ENCODE measurements around the gene HKDC1. TPM values are rescaled to one million over a fixed set of nuclear protein-coding genes. Genes with fewer than 3 reads are reported as not detected.
A peak's percentile ranks its signal among the peaks of the same experiment; 100 is the strongest.

HKDC1 gene
- total RNA-seq, 1 experiment from 2014 or later = 0.50 TPM

DNA sequence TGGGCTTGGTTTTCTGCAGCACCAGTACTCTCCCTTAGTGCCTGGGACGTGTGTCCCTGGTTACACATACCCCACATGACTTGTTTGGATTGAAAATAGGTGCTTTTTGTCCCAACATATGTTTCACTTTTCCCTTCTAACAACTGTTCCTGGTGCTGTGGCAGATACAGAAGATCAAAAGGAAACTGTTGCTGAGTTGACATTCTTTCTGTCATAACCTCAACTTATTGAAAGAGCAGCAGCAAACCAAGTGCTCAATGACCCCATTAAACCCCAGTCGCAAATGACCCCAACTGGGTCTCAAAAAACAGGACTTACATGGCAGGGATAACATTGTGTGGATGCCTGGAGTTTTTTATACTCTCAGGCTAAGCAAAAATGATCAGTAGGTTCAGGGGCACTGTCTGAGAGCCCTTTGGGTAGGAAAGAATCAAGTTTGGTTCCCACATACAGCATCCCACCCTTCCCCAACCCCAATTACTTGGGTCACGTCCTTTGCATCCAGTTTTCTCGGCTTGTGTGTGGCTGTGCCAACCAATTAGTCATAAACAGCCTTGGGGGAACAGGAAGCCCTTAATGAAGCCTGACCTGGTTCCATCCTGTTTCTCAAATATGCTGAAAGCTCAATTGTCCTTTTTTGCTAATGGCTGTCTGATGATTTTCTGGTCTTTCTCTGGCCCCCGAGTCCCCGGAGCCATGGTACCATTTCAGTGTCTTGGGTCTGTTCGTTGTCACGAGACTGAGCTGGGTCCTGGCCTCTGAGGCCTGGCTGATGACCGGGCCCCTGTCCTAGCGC lies 4.9 kb downstream of the HKDC1 start:
- Histone ChIP-seq H3K9me3 (replicated peaks) (no peaks in the 10 kb centered on the region), H3K4me3 (no peak overlapping the region), H3K36me3 (no peaks in the 10 kb centered on the region), H3K27ac (no peak overlapping the region), H3K4me1 (replicated peaks) (0 out of 2 replicates have a peak, but pooled peaks cover 4% of the 10 kb centered on the region), H3K27me3 (replicated peaks) (no peaks in the 10 kb centered on the region)
- DNase-seq (ENCODE audit: low read depth in 1 of 2, low spot score in 2 of 2) = no peak

GRCh38 chr10:69225681-69226080 lies 5.5 kb downstream of the HKDC1 start:
- Histone ChIP-seq H3K4me3 (no peak overlapping the region), H3K4me1 (replicated peaks) (0 out of 2 replicates have a peak, but pooled peaks cover 4% of the 10 kb centered on the region), H3K9me3 (replicated peaks) (no peaks in the 10 kb centered on the region), H3K36me3 (no peaks in the 10 kb centered on the region), H3K27ac (no peak overlapping the region), H3K27me3 (replicated peaks) (no peaks in the 10 kb centered on the region)
- DNase-seq (ENCODE audit: low read depth in 1 of 2, low spot score in 2 of 2) = no peak

DNA sequence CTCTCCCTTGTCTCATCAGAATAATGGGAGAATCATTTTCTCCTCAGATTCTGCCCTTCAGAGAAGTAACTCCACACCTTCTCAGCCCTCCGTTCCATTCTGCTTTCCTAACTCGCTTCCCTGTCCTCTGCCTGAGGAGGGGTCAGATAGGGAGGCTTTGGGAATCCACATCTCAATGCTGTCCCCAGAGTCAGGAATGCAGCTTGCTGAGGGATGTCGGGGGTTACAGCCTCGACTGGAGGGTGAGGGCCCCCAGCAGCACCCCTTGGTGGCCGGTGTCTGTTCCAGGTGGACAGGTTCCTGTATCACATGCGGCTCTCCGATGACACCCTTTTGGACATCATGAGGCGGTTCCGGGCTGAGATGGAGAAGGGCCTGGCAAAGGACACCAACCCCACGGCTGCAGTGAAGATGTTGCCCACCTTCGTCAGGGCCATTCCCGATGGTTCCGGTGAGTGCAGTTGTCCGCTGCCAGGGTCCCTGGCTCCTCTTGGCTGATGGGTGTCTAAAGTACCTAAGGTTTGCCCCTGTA lies 6.9 kb downstream of the HKDC1 start:
- Histone ChIP-seq H3K4me3 (no peak overlapping the region), H3K4me1 (replicated peaks) (peaks cover 6% of the 10 kb centered on the region), H3K36me3 (no peaks in the 10 kb centered on the region), H3K27me3 (replicated peaks) (no peaks in the 10 kb centered on the region), H3K9me3 (replicated peaks) (no peaks in the 10 kb centered on the region), H3K27ac (no peak overlapping the region)
- DNase-seq (ENCODE audit: low read depth in 1 of 2, low spot score in 2 of 2) = no peak

- Histone ChIP-seq H3K27me3 (replicated peaks) (no peaks in the 10 kb centered on the region), H3K36me3 (no peaks in the 10 kb centered on the region), H3K4me1 (replicated peaks) (peaks cover 13% of the 10 kb centered on the region), H3K27ac (no peak overlapping the region), H3K9me3 (replicated peaks) (no peaks in the 10 kb centered on the region), H3K4me3 (no peak overlapping the region)
- no peak for DNase-seq (ENCODE audit: low read depth in 1 of 2, low spot score in 2 of 2)
Measured at GRCh38 chr10:69228151-69228550, 8.0 kb downstream of the HKDC1 start.

DNA sequence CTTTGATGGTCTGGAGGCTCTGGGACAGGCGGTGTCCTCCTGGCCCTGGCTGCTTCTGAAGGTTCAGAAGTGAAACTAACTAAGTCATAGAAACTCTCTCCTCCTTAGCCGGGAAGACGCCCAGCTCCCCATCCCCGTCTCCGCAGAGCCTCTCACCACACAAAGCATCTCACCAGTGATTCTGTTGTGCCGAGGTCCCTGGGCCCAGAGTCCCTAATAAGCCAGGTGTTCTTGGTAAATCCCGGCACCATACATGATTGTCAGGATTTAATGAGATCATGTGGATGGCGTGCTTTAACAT lies 9.4 kb downstream of the HKDC1 start:
- Histone ChIP-seq H3K9me3 (replicated peaks) (no peaks in the 10 kb centered on the region), H3K4me3 (no peak overlapping the region), H3K36me3 (no peaks in the 10 kb centered on the region), H3K4me1 (replicated peaks) (peaks cover 13% of the 10 kb centered on the region), H3K27me3 (replicated peaks) (no peaks in the 10 kb centered on the region), H3K27ac (no peak overlapping the region)
- DNase-seq (ENCODE audit: low read depth in 1 of 2, low spot score in 2 of 2) = no peak

DNA sequence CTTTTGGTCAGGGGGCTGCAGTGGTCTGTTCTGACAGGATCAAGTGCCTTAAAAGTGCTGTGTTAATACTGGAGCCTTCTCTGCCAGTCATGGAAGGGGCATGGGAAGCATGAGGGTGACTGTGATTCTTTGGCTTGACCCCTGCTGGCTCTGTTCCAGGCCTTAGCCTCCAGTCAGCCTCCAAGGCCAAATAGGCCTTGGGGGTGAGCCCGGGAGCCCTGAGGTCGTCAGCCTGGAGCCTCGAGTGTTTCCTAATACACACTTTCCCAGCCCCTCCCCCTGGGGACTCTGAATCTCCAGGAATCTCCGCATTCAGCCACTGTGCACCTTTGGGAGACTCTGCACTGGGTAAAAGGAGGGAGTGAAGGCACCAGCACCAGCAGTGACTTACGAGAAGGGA lies 10.0 kb downstream of the HKDC1 start:
- peaks cover 13% of the 10 kb centered on the region for H3K4me1 ChIP-seq (replicated peaks)
- no peak overlapping the region for H3K4me3 ChIP-seq
- H3K27ac ChIP-seq = no peak overlapping the region
- no peak for DNase-seq (ENCODE audit: low read depth in 1 of 2, low spot score in 2 of 2)
- no peaks in the 10 kb centered on the region for H3K27me3 ChIP-seq (replicated peaks)
- no peaks in the 10 kb centered on the region for H3K36me3 ChIP-seq
- H3K9me3 ChIP-seq (replicated peaks) = no peaks in the 10 kb centered on the region

DNA sequence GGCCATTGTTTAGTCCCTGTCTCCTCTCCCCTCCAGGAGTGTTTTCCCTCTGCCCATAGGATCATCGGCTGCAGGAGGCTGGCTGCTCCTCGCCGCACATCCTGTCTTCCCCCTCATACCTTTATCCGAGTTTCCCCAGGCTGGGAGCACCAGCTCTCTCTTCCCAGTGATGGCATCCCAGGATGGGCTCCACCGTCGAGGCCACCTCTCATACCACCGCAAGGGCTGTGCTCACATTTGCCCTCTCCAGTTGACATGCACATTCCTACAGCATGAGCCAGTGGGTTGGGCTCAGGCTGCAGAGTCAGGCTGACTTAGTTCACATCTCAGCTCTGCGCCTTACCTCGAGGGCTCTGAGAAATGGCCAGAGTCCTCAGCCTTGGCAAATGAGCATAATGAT lies 12.1 kb downstream of the HKDC1 start:
- no peak overlapping the region for H3K27ac ChIP-seq
- no peaks in the 10 kb centered on the region for H3K36me3 ChIP-seq
- H3K27me3 ChIP-seq (replicated peaks) = no peaks in the 10 kb centered on the region
- H3K9me3 ChIP-seq (replicated peaks) = no peaks in the 10 kb centered on the region
- H3K4me1 ChIP-seq (replicated peaks) = peaks cover 13% of the 10 kb centered on the region
- peak; percentile 56 to 80 for DNase-seq (ENCODE audit: low read depth in 1 of 2, low spot score in 2 of 2)
- no peak overlapping the region for H3K4me3 ChIP-seq

DNA sequence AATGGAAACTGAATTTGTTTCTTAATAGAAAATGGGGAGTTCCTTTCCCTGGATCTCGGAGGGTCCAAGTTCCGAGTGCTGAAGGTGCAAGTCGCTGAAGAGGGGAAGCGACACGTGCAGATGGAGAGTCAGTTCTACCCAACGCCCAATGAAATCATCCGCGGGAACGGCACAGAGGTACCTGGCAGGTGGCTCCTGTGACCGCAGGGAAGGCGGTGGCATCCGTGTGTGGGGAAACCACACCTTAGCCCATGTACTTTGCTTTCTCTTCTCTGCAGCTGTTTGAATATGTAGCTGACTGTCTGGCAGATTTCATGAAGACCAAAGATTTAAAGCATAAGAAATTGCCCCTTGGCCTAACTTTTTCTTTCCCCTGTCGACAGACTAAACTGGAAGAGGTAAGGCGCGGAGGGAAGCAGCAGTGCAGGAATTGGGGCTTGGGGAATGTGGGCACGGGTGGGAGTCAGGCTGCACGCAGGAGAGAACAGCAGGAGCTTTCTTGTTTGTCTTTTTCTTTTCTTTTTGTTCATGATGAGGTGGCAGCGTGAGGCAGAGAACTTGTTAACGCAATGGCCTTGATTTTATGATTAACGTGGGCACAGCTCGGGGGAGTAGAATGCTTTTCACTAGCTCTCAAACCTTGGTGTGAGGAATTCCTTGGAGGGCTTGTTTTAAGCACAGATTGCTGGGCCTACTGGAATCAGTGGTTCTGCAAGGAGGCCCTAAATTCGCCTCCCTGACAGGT lies 12.8 kb downstream of the HKDC1 start:
- Histone ChIP-seq H3K4me1 (replicated peaks) (peaks cover 16% of the 10 kb centered on the region), H3K27me3 (replicated peaks) (no peaks in the 10 kb centered on the region), H3K27ac (0 out of 2 replicates have a peak overlapping the region, but pooled peaks have one; percentile 8), H3K9me3 (replicated peaks) (no peaks in the 10 kb centered on the region), H3K4me3 (no peak overlapping the region), H3K36me3 (no peaks in the 10 kb centered on the region)
- DNase-seq (ENCODE audit: low read depth in 1 of 2, low spot score in 2 of 2) = no peak

- Histone ChIP-seq H3K9me3 (replicated peaks) (no peaks in the 10 kb centered on the region), H3K4me3 (no peak overlapping the region), H3K36me3 (no peaks in the 10 kb centered on the region), H3K4me1 (replicated peaks) (peaks cover 16% of the 10 kb centered on the region), H3K27me3 (replicated peaks) (no peaks in the 10 kb centered on the region), H3K27ac (no peak overlapping the region)
- DNase-seq (ENCODE audit: low read depth in 1 of 2, low spot score in 2 of 2) = no peak
Measured at GRCh38 chr10:69234447-69234846, 14.3 kb downstream of the HKDC1 start.

DNA sequence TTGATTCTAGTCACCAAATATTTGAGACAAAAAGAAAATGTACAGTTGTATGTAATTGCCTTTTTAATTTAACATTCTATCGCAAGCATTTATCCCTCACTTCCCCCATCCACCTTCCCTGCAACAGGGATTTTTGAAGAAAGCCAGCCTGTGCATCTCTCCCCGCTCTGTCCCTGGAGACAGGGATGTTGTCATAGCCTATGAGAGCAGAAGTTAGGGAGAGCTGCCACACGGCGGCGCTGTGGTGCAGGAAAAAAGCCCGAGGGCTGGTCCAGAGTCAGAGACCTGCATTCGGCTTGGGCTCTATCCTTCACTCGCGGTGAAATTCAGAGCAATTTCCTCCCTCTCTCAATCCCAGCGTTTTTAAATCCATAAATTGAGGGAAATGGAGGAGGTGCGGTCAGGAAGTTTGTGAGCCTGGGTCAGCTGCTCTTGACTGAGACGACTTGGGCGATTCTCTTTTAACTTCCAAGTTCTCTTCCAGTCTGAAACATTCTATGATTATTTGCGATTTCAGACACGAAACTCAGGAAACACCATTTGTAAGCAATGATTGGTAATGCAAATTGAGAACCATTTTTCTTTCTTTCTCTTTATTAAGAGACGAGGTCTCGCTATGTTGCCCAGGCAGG lies 17.5 kb downstream of the HKDC1 start:
- no peaks in the 10 kb centered on the region for H3K27me3 ChIP-seq (replicated peaks)

DNA sequence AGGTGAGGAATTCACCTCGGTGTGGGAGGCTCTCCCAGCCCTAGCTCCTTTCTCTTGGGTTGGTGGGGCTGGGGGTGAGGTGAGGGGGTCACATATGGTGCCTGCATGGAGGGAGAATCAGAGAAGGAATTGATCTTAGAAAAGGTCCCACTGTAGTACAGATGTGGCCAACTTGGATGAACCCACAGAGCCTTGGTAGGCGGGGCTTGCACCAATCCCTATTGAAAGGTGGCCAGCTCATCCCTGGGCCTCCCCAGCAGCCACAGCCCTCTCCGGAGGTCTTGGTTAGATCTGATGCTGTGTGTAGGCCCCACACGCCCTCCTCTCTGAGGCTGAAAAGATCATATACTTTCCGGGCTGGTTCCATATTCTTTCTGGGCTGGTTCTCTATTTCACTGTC lies 19.0 kb downstream of the HKDC1 start:
- Histone ChIP-seq H3K27me3 (replicated peaks) (no peaks in the 10 kb centered on the region), H3K27ac (no peak overlapping the region), H3K9me3 (replicated peaks) (no peaks in the 10 kb centered on the region), H3K4me3 (no peak overlapping the region), H3K36me3 (no peaks in the 10 kb centered on the region), H3K4me1 (replicated peaks) (peaks cover 17% of the 10 kb centered on the region)
- no peak for DNase-seq (ENCODE audit: low read depth in 1 of 2, low spot score in 2 of 2)

More for the DNA sequence above, 17.5 kb downstream of the HKDC1 start:
- H3K4me3 ChIP-seq = no peak overlapping the region
- H3K36me3 ChIP-seq = no peaks in the 10 kb centered on the region
- H3K9me3 ChIP-seq (replicated peaks) = no peaks in the 10 kb centered on the region
- H3K27ac ChIP-seq = no peak overlapping the region
- peak; percentile 69 to 79 for DNase-seq (ENCODE audit: low read depth in 1 of 2, low spot score in 2 of 2)
- peaks cover 22% of the 10 kb centered on the region for H3K4me1 ChIP-seq (replicated peaks)

DNA sequence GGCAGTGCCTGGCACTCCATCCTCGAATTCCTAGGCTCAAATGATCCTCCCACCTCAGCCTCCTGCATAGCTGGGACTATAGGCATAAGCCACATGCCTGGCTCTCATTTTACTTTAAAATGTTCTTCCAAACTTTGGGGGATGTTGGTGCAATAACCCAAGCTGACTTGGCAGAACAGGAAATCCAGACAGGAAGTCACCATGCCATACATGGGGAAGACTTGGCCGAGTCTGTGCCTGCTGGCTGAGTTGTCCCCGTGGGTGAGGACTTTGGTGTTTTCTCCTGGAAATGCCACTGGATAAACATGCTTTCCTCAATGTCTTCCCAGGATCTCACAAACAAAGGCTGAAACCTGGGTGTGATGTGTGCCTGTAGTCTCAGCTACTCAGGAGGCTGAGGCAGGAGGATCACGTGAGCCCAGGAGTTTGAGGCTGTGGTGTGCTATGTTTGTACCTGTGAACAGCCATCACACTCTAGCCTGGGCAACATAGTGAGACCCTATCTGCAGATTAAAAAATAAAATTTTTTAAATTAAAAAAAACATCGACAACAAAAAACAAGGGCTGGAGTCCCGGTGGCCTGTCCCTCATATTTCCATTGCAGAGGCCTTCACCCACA lies 19.8 kb downstream of the HKDC1 start:
- Histone ChIP-seq H3K27me3 (replicated peaks) (no peaks in the 10 kb centered on the region), H3K4me3 (no peak overlapping the region), H3K36me3 (no peaks in the 10 kb centered on the region), H3K4me1 (replicated peaks) (peaks cover 17% of the 10 kb centered on the region), H3K27ac (no peak overlapping the region), H3K9me3 (replicated peaks) (no peaks in the 10 kb centered on the region)
- no peak for DNase-seq (ENCODE audit: low read depth in 1 of 2, low spot score in 2 of 2)

DNA sequence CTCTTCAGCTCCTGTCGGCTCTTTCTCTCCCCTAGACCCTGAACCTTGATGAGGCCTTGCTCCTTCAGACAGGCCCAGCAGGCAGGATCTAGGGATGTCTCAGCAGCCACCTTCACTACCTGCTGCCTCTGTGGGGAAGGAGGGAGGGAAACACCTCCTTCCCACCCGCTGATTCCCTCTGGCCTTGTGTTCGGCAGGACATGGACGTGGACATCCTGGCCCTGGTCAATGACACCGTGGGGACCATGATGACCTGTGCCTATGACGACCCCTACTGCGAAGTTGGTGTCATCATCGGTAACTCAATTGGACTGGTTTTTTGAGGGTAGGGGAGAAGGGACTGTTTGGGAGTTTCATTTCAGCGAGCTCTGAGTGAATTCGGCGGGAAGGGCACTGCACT lies 20.3 kb downstream of the HKDC1 start:
- Histone ChIP-seq H3K4me1 (replicated peaks) (peaks cover 17% of the 10 kb centered on the region), H3K9me3 (replicated peaks) (no peaks in the 10 kb centered on the region), H3K4me3 (no peak overlapping the region), H3K27me3 (replicated peaks) (no peaks in the 10 kb centered on the region), H3K27ac (no peak overlapping the region), H3K36me3 (no peaks in the 10 kb centered on the region)
- no peak for DNase-seq (ENCODE audit: low read depth in 1 of 2, low spot score in 2 of 2)

Data from SJSA1 (cell line).